Stimulated activated naive CD8-positive, alpha-beta T cell treated with anti-CD3 and anti-CD28 coated beads, Interleukin-15, amount 100 ng/mL, for 72 hours (primary cell): ENCODE measurements around the gene DAZAP2.
"Not testable (repeated sequence)": the region's sequence is repeated elsewhere in the genome, so short reads cannot be mapped to it uniquely, and the experiment has no call there.

Experiments used
- ATAC-seq: fragments of 150-1000 bp; cut with Tn5 transposase; 2 replicates; pipeline ENCODE4 v1.10.0; 2021; ENCODE audit warnings: mild to moderate bottlenecking, moderate library complexity
- DNase-seq, 2 donors: peaks; one replicate each; pipeline ENCODE4 v3.0.0; 2021 to 2022
- H3K27ac Mint-ChIP-seq, 2 donors: one replicate each; pipeline ENCODE4 v1.8.0; 2022; ENCODE audit warnings: mild to moderate bottlenecking in 2 of 2, mixed read lengths in 2 of 2, moderate library complexity in 2 of 2
- H3K27me3 Mint-ChIP-seq: one replicate; pipeline ENCODE4 v1.8.0; 2022; ENCODE audit warnings: mixed read lengths
- H3K4me1 Mint-ChIP-seq: one replicate; pipeline ENCODE4 v1.8.0; 2022; ENCODE audit warnings: mild to moderate bottlenecking, mixed read lengths
- H3K4me3 Mint-ChIP-seq, 2 donors: one replicate each; pipeline ENCODE4 v1.8.0; 2022; ENCODE audit warnings: mild to moderate bottlenecking in 2 of 2, mixed read lengths in 2 of 2, moderate library complexity in 1 of 2
- H3K9me3 Mint-ChIP-seq, 2 donors: one replicate each; pipeline ENCODE4 v1.8.0; 2022; ENCODE audit warnings: mixed read lengths in 2 of 2

The DAZAP2 gene

DNA sequence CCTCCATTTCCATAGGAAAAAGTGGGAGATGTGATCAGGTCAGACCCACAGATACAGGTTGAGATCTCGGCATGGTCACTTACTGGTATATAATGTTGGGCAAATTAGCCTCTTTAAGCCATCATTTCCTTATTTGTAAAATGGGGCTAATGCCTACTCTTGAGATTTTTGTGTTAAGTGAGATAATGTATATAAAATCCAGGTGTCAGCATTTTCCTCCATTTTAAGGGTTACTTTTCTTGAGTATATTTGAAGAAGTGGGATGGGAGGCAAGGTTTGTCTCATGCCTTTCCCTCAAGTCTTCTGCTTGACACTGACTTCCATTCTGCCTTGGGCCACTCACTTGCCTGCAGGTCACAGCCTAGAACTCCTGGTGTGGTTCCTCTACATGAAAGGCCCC, 10.7 kb upstream of the DAZAP2 start:
- Mint-ChIP-seq H3K27ac (no peak overlapping the region), H3K9me3 (no peaks in the 10 kb centered on the region), H3K27me3 (no peaks in the 10 kb centered on the region), H3K4me3 (no peak overlapping the region), H3K4me1 (no peaks in the 10 kb centered on the region)
- DNase-seq (no peak), ATAC-seq (no peak)

DNA sequence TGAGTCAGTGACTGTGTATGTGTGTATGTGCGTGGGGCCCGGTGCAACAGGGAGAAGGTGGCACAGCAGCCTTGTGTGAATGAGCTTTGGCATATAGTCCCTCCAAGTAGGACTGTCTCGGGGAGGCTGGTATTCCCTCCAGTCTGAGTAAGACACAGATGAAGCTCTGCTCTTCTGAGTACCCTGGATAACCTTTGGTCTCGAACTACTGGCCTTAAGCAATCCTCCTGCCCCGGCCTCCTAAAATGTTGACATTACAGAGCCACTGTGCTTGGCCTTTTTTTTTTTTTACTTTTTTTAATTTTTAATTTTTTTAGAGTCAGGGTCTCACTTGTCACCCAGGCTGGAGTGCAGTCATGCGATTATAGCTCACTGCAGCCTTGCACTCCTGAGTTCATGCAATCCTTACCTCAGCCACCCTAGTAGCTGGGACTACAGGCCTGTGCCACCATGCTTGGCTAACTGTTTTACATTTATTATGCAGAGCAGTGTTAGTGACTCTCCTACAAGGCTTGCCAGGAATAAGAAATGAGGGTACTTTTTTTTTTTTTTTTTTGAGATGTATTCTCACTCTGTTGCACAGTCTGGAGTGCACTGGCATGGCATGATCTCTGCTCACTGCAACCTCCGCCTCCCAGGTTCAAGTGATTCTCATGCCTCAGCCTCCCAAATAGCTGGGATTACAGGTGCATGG, 9.4 kb upstream of the DAZAP2 start:
- Mint-ChIP-seq H3K27ac (no peak overlapping the region), H3K4me3 (no peak overlapping the region), H3K9me3 (no peaks in the 10 kb centered on the region), H3K27me3 (no peaks in the 10 kb centered on the region), H3K4me1 (no peaks in the 10 kb centered on the region)
- no peak for DNase-seq
- no peak for ATAC-seq

DNA sequence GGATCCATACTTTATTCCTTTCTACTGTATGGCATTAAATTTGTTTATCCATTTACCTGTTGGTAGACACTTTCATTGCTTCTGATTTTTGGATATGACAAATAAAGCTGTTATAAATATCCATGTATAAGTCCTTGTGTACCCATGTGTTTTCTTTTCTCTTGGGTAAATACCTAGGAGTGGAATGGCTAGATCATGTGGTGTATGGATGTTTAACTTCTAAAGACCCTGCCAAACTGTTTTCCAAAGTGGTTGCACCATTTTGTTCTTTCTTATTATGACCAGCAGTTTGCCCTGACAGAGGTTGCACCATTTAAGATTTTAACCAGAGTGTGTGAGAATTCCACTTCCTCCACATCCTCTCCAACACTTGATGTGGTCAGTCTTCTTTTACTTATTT, 6.0 kb upstream of the DAZAP2 start:
- Mint-ChIP-seq H3K27ac (no peak overlapping the region), H3K9me3 (no peaks in the 10 kb centered on the region), H3K4me3 (no peak overlapping the region), H3K27me3 (no peaks in the 10 kb centered on the region), H3K4me1 (peaks cover 1% of the 10 kb centered on the region)
- DNase-seq (no peak), ATAC-seq (no peak)

DNA sequence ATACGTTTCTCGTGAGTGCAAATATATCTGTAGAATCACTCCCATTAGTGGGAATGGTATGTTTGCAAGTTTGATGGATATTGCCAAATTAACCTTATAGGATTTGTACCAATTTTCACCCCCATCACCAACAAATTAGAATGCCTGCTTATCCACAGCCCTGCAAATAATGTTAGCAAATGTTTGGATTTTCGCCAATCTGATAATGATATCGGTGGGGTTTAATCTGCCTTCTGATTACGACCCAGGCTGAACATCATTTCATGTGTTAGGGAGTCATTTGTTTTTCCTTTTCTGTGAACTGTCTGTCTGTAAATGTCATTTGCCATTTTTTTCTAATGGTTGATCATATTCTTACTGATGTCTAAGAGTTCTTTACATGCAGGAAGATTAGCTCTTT, 4.1 kb upstream of the DAZAP2 start:
- Mint-ChIP-seq H3K4me1 (peaks cover 15% of the 10 kb centered on the region), H3K9me3 (no peaks in the 10 kb centered on the region), H3K27ac (no peak overlapping the region), H3K27me3 (no peaks in the 10 kb centered on the region), H3K4me3 (no peak overlapping the region)
- no peak for ATAC-seq
- DNase-seq = no peak

DNA sequence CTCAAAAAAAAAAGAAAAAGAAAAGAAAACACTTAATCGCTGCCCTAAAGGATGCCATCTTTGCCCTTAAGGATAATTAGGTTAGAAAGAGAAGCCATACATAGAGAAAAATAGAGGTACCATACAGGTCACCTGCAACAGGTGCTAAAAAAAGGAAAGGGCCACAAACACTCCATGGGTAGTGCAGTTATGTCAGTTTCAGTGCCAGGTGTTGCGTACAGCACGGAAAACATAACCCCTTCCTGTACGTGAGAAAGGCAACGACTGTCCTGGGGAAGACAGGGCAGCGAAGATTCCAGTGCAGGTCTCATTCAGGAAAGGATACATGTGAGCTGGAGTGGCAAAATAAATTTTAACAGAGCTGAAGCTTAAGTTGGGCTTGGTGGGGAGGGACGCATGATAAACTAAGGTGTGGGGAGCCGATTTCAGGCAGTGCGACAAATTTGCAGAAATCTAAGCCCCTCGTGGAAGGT, 553 bp upstream of the DAZAP2 start:
- H3K4me3 Mint-ChIP-seq = peak overlapping the region; percentile 90 to 95
- H3K4me1 Mint-ChIP-seq = peaks cover 44% of the 10 kb centered on the region
- ATAC-seq = peak; percentile 11
- H3K27ac Mint-ChIP-seq = peak overlapping the region; percentile 99 to 100
- no peaks in the 10 kb centered on the region for H3K9me3 Mint-ChIP-seq
- no peaks in the 10 kb centered on the region for H3K27me3 Mint-ChIP-seq
- no peak for DNase-seq

DNA sequence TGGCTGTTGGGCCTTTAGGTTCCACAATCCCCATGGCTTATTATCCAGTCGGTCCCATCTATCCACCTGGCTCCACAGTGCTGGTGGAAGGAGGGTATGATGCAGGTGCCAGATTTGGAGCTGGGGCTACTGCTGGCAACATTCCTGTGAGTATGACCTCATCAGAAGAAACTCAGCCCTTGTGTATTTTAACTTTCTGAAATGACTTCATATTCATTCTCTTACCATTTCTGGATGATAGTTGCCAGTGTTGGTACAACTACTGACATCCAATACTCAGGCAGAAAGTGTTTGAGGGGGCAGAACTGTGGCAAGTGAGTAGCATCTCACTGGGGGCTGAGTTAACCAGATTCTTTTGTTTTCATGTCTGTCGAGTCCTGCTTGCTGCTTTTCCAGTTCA, 2.3 kb downstream of the DAZAP2 start:
- Mint-ChIP-seq H3K4me1 (peaks cover 66% of the 10 kb centered on the region), H3K27ac (peak overlapping the region in 1 of 2 donors; percentile 34), H3K9me3 (no peaks in the 10 kb centered on the region), H3K4me3 (peak overlapping the region; percentile 90 to 95), H3K27me3 (no peaks in the 10 kb centered on the region)
- ATAC-seq (no peak), DNase-seq (no peak)

DNA sequence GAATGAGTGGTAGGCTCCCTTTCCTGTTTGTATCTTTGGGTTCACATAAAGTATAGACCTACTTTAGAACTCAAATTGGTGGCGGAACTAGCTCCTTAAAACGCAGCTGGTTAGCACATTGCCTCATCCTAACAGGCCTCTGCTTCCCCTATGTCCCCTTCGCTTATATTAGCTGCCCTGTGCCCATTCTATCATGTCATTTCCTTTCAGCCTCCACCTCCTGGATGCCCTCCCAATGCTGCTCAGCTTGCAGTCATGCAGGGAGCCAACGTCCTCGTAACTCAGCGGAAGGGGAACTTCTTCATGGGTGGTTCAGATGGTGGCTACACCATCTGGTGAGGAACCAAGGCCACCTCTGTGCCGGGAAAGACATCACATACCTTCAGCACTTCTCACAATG, 3.5 kb downstream of the DAZAP2 start:
- H3K4me3 Mint-ChIP-seq = no peak overlapping the region
- no peaks in the 10 kb centered on the region for H3K27me3 Mint-ChIP-seq
- no peak overlapping the region for H3K27ac Mint-ChIP-seq
- DNase-seq (no peak), ATAC-seq (no peak)
- no peaks in the 10 kb centered on the region for H3K9me3 Mint-ChIP-seq
- peaks cover 77% of the 10 kb centered on the region for H3K4me1 Mint-ChIP-seq

DNA sequence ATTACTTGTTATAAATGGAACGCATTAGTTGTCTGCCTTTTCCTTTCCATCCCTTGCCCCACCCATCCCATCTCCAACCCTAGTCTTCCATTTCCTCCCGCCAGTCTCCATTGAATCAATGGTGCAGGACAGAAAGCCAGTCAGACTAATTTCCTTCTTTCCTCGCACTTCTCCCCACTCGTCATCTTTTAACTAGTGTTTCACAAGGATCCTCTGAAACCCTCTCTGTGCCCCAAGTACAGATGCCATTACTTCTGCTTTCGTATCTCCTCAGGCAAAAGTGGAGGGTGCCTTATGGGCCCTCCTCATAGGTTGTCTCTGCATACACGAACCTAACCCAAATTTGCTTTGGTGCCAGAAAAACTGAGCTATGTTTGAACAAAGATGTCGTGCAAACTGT, 4.2 kb downstream of the DAZAP2 start:
- no peak for ATAC-seq
- Mint-ChIP-seq H3K4me3 (peak overlapping the region; percentile 5 to 23), H3K4me1 (peaks cover 81% of the 10 kb centered on the region), H3K27me3 (no peaks in the 10 kb centered on the region), H3K9me3 (no peaks in the 10 kb centered on the region), H3K27ac (peak overlapping the region; percentile 59 to 90)
- DNase-seq = no peak

DNA sequence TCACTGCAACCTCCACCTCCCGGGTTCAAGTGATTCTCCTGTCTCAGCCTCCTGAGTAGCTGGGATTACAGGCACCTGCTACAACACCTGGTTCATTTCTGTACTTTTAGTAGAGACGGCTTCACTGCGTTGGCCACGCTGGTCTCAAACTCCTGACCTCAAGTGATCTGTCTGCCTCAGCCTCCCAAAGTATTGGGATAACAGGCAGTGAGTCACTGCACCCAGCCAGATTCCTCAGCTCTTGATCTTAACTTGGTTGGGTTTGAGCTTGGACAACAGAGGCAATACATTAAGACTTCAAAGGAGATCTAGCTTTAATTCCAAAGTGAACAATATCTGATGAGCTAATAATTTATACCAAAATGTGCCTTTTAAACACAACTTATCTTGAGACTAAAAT, 5.6 kb downstream of the DAZAP2 start:
- no peak for ATAC-seq
- Mint-ChIP-seq H3K4me1 (peaks cover 80% of the 10 kb centered on the region), H3K4me3 (no peak overlapping the region), H3K27ac (no peak overlapping the region), H3K27me3 (no peaks in the 10 kb centered on the region), H3K9me3 (no peaks in the 10 kb centered on the region)
- DNase-seq = no peak

DNA sequence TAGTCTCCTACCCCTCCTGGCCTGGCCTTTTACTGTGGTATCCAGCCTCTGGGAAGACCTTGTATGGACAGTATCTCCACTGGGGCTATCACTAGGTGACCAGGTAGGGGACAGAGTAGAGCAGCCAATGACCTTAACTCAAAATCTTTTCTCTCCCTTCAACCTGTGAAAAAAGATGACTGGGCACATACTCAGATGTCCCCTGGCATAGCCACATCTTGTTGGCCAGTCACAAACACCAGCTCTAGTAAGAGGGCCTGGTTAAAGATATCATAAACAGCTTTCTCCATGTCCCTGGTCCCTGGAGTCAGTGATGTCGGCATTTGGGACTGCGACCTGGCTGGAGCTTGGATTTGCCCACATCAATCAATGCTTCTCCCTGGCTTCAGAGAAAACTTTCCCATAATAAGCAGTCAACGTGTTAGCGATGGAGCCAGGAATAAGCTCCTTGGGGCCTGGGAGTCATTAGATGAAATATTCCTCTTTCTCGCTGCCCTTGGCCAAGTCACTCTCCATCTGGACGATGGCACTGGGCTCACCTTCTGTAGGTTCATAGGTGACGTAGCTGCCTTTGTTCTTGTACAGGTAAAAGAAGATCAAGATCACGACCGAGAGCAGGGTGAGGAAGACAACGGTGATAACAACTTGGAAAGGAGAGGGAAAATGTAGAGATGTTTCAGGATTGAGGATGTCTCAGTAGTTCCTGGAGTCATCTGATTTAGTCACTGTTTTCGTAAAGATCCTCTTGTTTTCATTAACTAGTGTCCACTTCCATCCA, 7.0 kb downstream of the DAZAP2 start:
- Mint-ChIP-seq H3K27me3 (no peaks in the 10 kb centered on the region), H3K9me3 (no peaks in the 10 kb centered on the region), H3K4me3 (no peak overlapping the region), H3K27ac (peak overlapping the region; percentile 89 to 96), H3K4me1 (peaks cover 66% of the 10 kb centered on the region)
- DNase-seq (no peak), ATAC-seq (peak; percentile 46)

DNA sequence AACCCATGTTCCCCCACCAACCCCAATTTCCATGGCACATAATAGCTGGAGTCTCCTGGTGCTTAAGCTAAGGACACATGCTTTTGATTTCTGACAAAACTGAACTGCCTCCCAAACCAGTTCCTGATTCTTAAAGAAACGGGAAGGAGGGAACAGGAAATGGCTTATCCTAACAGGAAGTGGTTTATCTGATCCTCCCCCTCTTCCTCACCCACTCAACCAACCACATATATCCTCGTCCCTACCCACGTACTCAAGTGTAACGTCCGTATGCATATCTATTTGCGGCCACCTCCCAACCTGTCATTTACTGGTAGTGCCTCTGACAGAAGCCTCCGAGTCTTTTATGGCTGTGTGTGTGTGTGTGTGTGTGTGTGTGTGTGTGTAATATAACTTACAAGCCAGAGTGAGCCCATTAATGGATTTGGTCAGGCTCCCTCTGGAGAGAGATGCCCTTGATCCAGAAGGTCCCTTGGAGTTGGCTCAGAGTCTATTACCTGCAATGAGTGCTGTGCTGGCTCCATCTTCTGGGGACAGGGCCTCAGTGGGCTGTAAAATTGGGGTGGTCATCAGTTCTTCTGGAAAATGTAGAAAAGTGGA, 7.7 kb downstream of the DAZAP2 start:
- peak; percentile 82 for ATAC-seq
- H3K4me1 Mint-ChIP-seq = peaks cover 61% of the 10 kb centered on the region

DNA sequence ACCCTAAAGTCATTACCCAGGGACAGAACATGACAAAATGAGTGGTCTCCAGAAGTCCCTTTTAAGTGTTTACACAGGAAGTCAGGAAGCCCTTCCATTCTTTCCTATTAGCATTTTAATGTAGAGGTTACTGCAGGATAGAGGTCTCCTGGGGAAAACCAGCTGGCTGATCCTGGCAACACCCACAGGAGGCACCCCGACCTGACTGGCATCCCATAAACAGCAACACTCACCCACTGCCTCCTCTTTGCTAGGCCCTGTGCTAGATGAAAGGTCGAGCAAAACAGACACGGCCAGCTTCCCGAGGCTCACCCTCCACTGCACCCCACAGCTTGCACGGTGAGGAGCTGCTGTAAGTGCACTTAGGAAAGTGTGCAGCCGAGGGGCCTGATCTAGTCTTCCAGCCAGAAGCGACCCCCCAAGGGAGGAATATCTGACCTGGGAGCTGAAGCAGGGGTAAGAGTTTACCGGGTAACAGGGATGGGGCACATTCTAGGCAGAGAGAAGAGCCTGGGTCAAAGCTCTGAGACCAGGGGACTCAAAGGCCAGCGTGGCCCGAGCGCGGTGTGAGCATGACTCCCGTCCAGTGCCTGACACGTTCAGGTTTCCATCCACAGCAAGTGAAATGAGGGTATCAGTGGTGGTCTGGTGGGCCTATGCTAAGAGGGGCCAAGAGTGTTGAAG, 9.0 kb downstream of the DAZAP2 start:
- Mint-ChIP-seq H3K27ac (peak overlapping the region; percentile 65 to 69), H3K4me1 (peaks cover 53% of the 10 kb centered on the region), H3K4me3 (peak overlapping the region; percentile 7 to 14), H3K27me3 (no peaks in the 10 kb centered on the region), H3K9me3 (no peaks in the 10 kb centered on the region)
- no peak for DNase-seq
- no peak for ATAC-seq

More for the DNA sequence above, 7.7 kb downstream of the DAZAP2 start:
- DNase-seq = peak in 1 of 2 donors; percentile 38
- H3K27me3 Mint-ChIP-seq = no peaks in the 10 kb centered on the region
- no peaks in the 10 kb centered on the region for H3K9me3 Mint-ChIP-seq
- peak overlapping the region; percentile 61 to 96 for H3K27ac Mint-ChIP-seq
- peak overlapping the region; percentile 2 to 55 for H3K4me3 Mint-ChIP-seq

DNA sequence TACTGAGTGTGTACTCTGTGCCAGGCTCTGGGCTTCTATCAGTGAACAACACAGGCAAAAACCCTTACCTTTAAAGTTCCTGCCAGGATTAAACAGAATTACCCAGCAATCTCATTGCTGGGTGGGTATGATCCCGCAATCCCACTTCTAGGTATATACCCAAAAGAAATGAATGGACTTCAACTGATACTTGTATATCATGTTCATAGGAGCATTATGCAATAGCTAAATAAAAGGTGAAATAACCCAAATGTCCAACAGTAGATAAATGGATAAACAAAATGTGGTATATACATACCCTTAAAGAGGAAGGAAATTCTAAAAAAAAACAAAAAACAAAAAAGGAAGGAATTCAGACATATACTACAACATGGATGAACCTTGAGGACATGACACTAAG, 14.7 kb downstream of the DAZAP2 start:
- peak overlapping the region in 1 of 2 donors; percentile 36 for H3K27ac Mint-ChIP-seq
- no peak for ATAC-seq
- no peaks in the 10 kb centered on the region for H3K27me3 Mint-ChIP-seq

DNA sequence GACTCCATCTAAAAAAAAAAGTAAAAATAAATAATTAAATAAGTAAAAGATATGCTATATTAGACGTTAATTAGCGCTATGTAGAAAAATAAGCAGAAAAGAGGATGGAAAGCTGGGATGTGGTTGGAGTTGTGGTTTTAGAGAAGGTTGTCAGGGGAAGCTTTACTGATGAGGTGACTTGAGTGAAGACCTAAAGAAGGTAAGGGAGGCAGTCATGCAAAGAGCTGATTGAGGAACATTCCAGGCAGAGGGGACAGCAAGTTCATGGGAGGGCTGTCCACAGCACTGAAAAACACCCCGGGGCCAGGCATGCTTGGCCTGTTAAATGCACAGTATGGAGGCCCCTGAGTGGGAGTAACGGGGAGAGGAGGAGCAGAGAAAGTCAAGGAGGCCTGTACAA, 15.9 kb downstream of the DAZAP2 start:
- DNase-seq = no peak
- peaks cover 6% of the 10 kb centered on the region for H3K4me1 Mint-ChIP-seq
- H3K27me3 Mint-ChIP-seq = no peaks in the 10 kb centered on the region
- no peak overlapping the region for H3K4me3 Mint-ChIP-seq
- no peaks in the 10 kb centered on the region for H3K9me3 Mint-ChIP-seq
- ATAC-seq = no peak
- no peak overlapping the region for H3K27ac Mint-ChIP-seq

More for the DNA sequence above, 14.7 kb downstream of the DAZAP2 start:
- no peak overlapping the region for H3K4me3 Mint-ChIP-seq
- peaks cover 9% of the 10 kb centered on the region for H3K4me1 Mint-ChIP-seq
- H3K9me3 Mint-ChIP-seq = no peaks in the 10 kb centered on the region
- no peak for DNase-seq

DNA sequence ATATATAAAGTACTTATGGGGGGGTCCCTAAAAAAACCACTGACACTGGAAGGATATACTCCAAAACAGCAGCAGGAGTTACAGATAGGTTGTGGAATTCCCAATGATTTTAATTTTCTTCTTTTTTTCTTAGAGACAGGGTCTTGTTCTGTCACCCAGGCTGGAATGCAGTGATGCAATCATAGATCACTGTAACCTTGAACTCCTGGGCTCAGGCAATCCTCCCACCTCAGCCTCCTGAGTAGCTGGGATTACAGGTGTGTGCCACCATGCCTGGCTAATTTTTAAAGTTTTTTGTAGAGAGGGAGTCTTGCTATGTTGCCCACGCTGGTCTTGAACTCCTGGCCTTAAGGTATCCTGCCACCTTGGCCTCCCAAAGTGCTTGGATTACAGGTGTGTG, 21.0 kb downstream of the DAZAP2 start:
- not testable (repeated sequence) for H3K4me3 Mint-ChIP-seq, H3K27ac Mint-ChIP-seq, H3K9me3 Mint-ChIP-seq, DNase-seq, ATAC-seq, H3K27me3 Mint-ChIP-seq
- peaks cover 16% of the 10 kb centered on the region for H3K4me1 Mint-ChIP-seq
